Lower leg skin (tissue), 4 donors: ENCODE data around the gene ABCC5. TPM values are rescaled to one million over a fixed set of nuclear protein-coding genes. Genes with fewer than 3 reads are reported as not detected.

Experiments used
- DNase-seq, 2 donors: peaks; one replicate each; pipeline ENCODE4 v3.0.0-alpha.2; 2019; ENCODE audit warnings: low spot score in 2 of 2
- H3K4me3 ChIP-seq: fragments of 200-600 bp; sonication (generic); 2 replicates; pipeline ENCODE4 v1.5.1; 2017; ENCODE audit warnings: mild to moderate bottlenecking, low read depth; ENCODE audit not compliant: poor library complexity, severe bottlenecking
- POLR2A ChIP-seq, 2 donors: fragments of 450-650 bp; IDR thresholded peaks; one replicate each; pipeline ENCODE4 v1.6.1; 2016 to 2017; ENCODE audit warnings: antibody characterized with exemption in 2 of 2, mild to moderate bottlenecking in 1 of 2, moderate library complexity in 1 of 2
- WGBS, 2 donors: methylation state at CpG; one replicate each; pipeline ENCODE4 v1.1.5; 2018; 5-methylcytosine and 5-hydroxymethylcytosine counted together
- intact Hi-C: fragments of 100-400 bp; cut with DNase I; formaldehyde crosslinking; loops from one replicate; pipeline ENCODE4 v1.15.0; 2023; ENCODE audit warnings: low total_unique reads
- total RNA-seq, 4 donors: library from RNA; depleted of rRNA; stranded (reverse); fragments of >200 nt; gene quantifications; one replicate each; pipeline ENCODE4 v1.1.0, GENCODE V29; 2016
- TF ChIP-seq, protein P1 (sequence below), 3 donors: fragments of 450-650 bp; IDR thresholded peaks; one replicate each; pipeline ENCODE4 v1.5.1; 2016; ENCODE audit warnings: antibody characterized with exemption in 3 of 3, mild to moderate bottlenecking in 3 of 3, moderate library complexity in 2 of 3

Gene ABCC5
- total RNA-seq, 4 donors from 2014 or later, result 8.9 to 14.3 (median 11.9) TPM

- no peak overlapping the region for H3K4me3 ChIP-seq
- WGBS, 2 donors, result 81 to 86% methylated on average over 4 of the region's 4 CpGs
- intact Hi-C loops, result no loop called here
- TF ChIP-seq, protein P1, sequence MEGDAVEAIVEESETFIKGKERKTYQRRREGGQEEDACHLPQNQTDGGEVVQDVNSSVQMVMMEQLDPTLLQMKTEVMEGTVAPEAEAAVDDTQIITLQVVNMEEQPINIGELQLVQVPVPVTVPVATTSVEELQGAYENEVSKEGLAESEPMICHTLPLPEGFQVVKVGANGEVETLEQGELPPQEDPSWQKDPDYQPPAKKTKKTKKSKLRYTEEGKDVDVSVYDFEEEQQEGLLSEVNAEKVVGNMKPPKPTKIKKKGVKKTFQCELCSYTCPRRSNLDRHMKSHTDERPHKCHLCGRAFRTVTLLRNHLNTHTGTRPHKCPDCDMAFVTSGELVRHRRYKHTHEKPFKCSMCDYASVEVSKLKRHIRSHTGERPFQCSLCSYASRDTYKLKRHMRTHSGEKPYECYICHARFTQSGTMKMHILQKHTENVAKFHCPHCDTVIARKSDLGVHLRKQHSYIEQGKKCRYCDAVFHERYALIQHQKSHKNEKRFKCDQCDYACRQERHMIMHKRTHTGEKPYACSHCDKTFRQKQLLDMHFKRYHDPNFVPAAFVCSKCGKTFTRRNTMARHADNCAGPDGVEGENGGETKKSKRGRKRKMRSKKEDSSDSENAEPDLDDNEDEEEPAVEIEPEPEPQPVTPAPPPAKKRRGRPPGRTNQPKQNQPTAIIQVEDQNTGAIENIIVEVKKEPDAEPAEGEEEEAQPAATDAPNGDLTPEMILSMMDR (IDR thresholded peaks at IDR 0.05), result no peak
- no peak for TF ChIP-seq POLR2A (IDR thresholded peaks at IDR 0.05)
- no peak for DNase-seq
These were observed 33.5 kb downstream of the ABCC5 start for GRCh38 chr3:183984127-183984740.

GRCh38 chr3:183981990-183982644 lies 35.6 kb downstream of the ABCC5 start:
- no peak for TF ChIP-seq POLR2A (IDR thresholded peaks at IDR 0.05)
- TF ChIP-seq, protein P1 (IDR thresholded peaks at IDR 0.05), result no peak
- DNase-seq, result no peak
- intact Hi-C loops, result no loop called here
- no peak overlapping the region for H3K4me3 ChIP-seq
- 81 to 86% methylated on average over 6 of the region's 6 CpGs for WGBS, 2 donors

DNA sequence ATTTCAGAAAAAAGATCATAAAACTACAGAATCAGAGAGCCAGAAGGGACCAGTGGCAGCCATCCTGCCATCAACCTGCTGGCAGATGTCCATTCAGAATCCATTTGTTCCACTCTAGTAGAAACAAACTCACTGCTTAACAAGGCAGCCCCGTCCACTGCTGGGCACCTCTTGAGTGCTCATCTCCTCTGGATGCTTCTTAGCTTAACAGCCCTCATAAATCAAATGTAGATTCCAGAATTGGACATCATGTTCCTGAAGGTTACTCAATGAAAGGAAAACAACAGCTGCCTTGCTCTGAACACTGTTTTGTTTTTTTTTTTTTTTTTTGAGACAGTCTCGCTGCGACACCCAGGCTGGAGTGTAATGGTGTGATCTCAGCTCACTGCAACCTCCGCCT lies 37.3 kb downstream of the ABCC5 start:
- TF ChIP-seq, protein P1 (IDR thresholded peaks at IDR 0.05), result no peak
- no peak for TF ChIP-seq POLR2A (IDR thresholded peaks at IDR 0.05)
- WGBS, 2 donors, result 95 to 96% methylated on average over 4 of the region's 4 CpGs
- DNase-seq, result no peak
- H3K4me3 ChIP-seq, result no peak overlapping the region
- intact Hi-C loops, result no loop called here

DNA sequence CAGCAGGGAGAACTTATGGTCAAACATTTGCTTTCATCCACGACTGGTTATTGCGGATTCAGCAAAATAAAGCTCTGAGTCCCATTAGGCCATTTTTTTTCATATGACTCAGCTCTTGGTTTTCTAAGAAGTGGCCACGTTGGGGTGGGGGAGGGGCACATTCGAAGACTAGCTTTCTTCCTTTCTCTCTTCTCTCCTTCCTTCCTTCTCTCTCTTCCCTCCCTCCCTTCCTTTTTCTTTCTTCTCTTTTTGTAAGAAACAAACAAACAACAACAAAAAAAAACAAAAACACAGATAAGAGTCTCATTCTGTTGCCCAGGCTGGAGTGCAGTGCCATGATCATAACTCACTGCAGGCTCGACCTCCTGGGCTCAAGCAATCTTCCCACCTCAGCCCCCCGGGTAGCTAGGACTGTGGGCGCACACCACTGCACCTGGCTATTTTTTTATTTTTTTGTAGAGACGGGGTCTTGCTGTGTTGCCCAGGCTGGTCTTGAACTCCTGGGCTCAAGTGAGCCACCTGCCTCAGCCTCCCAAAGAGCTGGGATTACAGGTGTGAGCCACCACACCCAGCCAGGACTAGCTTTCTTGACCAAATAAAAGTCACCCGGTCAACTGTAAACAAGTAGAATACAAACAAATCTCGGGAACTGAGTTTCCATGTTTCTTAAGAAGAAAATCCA lies 41.6 kb downstream of the ABCC5 start:
- DNase-seq, result no peak
- 86 to 89% methylated on average over 10 of the region's 10 CpGs for WGBS, 2 donors
- H3K4me3 ChIP-seq, result no peak overlapping the region
- TF ChIP-seq POLR2A (IDR thresholded peaks at IDR 0.05), result no peak
- TF ChIP-seq, protein P1 (IDR thresholded peaks at IDR 0.05), result no peak
- intact Hi-C loops, result no loop called here

GRCh38 chr3:183968666-183969245 lies 48.9 kb downstream of the ABCC5 start:
- intact Hi-C loops, result no loop called here
- H3K4me3 ChIP-seq, result no peak overlapping the region
- no peak for DNase-seq
- 83 to 84% methylated on average over 4 of the region's 4 CpGs for WGBS, 2 donors
- no peak for TF ChIP-seq POLR2A (IDR thresholded peaks at IDR 0.05)
- TF ChIP-seq, protein P1 (IDR thresholded peaks at IDR 0.05), result no peak
